Stomach (tissue), 9 donors: Measurements from ENCODE around the gene AKAP6. TPM values are rescaled to one million over a fixed set of nuclear protein-coding genes. Genes with fewer than 3 reads are reported as not detected.

Experiments
- DNase-seq, 2 donors: peaks; one replicate each; pipeline versions ENCODE4 v3.0.0 to v3.0.0-alpha.2; 2013 to 2019
- H3K27ac ChIP-seq, 5 donors: fragments of 200-600 bp in 4 of 5; sonication (generic) in 4 of 5; one replicate each; pipeline ENCODE4 v1.5.1; 2013 to 2019; ENCODE audit warnings: mild to moderate bottlenecking in 1 of 5, moderate library complexity in 1 of 5
- H3K27me3 ChIP-seq, 3 donors: fragments of 200-600 bp; sonication (generic); one replicate each; pipeline ENCODE4 v1.5.1; 2017 to 2019; ENCODE audit warnings: mixed run types in 1 of 3
- H3K36me3 ChIP-seq, 4 donors: fragments of 200-600 bp; sonication (generic); 1 replicate in 3 of 4; 2 replicates in 1 of 4; pipeline ENCODE4 v1.5.1; 2016 to 2019
- H3K4me1 ChIP-seq, 4 donors: fragments of 200-600 bp; sonication (generic); one replicate each; pipeline ENCODE4 v1.5.1; 2016 to 2019
- H3K4me3 ChIP-seq, 4 donors: fragments of 200-600 bp; sonication (generic) in 3 of 4; one replicate each; pipeline ENCODE4 v1.5.1; 2016 to 2019; ENCODE audit warnings: mild to moderate bottlenecking in 1 of 4
- H3K9me3 ChIP-seq, 4 donors: fragments of 200-600 bp; sonication (generic); one replicate each; pipeline ENCODE4 v1.5.1; 2016 to 2019
- EP300 ChIP-seq: sonication (generic); formaldehyde crosslinking; IDR thresholded peaks from one replicate; pipeline ENCODE4 v1.6.1; 2017; ENCODE audit warnings: antibody characterized with exemption
- POLR2A ChIP-seq, 4 donors: fragments of 450-650 bp; IDR thresholded peaks; one replicate each; pipeline ENCODE4 v1.6.1; 2016; ENCODE audit warnings: antibody characterized with exemption in 4 of 4, control low read depth in 2 of 4, mild to moderate bottlenecking in 1 of 4, moderate library complexity in 1 of 4
- POLR2AphosphoS5 ChIP-seq, 3 donors: sonication (generic); formaldehyde crosslinking; IDR thresholded peaks; one replicate each; pipeline ENCODE4 v1.6.1; 2016; ENCODE audit warnings: antibody characterized with exemption in 3 of 3
- WGBS, 5 donors: extraction: QIAGEN DNeasy Blood & Tissue Kit in 3 of 5; methylation state at CpG; one replicate each; pipeline versions ENCODE4 v1.1.5 to v1.1.7; 2013 to 2018; 5-methylcytosine and 5-hydroxymethylcytosine counted together
- intact Hi-C: fragments of 100-400 bp; cut with DNase I; formaldehyde crosslinking; loops from one replicate; pipeline ENCODE4 v1.15.1; 2023; ENCODE audit warnings: low total_unique reads
- polyA plus RNA-seq, 3 donors: library from polyadenylated mRNA; stranded (reverse); fragments of 200-250 nt; gene quantifications; one replicate each; pipeline ENCODE4 v1.2.3, GENCODE V29; 2013
- total RNA-seq, 5 donors: library from RNA; depleted of rRNA; stranded (reverse); fragments of >200 nt; gene quantifications; one replicate each; pipeline versions ENCODE4 v1.1.0 to v1.2.3, GENCODE V29; 2014 to 2016
- TF ChIP-seq, protein P1 (sequence below), 7 experiments: fragments of 450-650 bp in 4 of 7; fragments of 200-600 bp in 3 of 7; sonication (generic) in 3 of 7; IDR thresholded peaks; one replicate each; pipeline ENCODE4 v1.5.1; 2016 to 2019; ENCODE audit warnings: antibody characterized with exemption in 7 of 7, control low read depth in 2 of 7, mild to moderate bottlenecking in 1 of 7
- donor health status: healthy with polysubstance abuse.
- donor health status: Bipolar disorder and iron deficiency.
- donor health status: healthy.

AKAP6 gene
- total and polyA plus RNA-seq, 8 donors: 0.15 to 132 (median 3.3) TPM

DNA sequence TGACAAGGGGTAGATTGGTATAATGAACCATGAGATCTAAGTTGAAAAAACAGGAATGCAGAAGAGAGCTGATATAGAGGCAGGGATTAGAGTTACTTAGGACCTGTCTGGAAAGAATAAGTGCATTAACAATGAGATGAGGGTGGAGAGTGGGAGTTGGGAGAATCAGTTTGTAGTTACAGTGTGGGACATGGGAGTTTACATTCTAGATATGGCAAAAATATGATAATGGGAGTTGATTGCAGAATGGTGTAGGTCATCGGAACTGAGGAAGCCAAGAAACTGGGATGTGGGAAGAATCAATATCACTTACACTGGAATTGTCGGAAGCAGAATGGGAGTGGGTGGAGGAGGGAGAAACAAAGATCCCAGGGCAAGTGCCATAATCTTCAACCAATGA lies 308.5 kb downstream of the AKAP6 start:
- Histone ChIP-seq H3K36me3 (no peaks in the 10 kb centered on the region), H3K27ac (no peak overlapping the region), H3K27me3 (no peaks in the 10 kb centered on the region), H3K9me3 (no peaks in the 10 kb centered on the region), H3K4me1 (peaks cover 0 to 11% (median 0%) of the 10 kb centered on the region in 4 donors), H3K4me3 (no peak overlapping the region)
- DNase-seq: no peak
- intact Hi-C loops: no loop called here
- 88 to 94% (median 92%) methylated on average over 2 of the region's 2 CpGs for WGBS, 5 donors
- TF ChIP-seq, protein P1, sequence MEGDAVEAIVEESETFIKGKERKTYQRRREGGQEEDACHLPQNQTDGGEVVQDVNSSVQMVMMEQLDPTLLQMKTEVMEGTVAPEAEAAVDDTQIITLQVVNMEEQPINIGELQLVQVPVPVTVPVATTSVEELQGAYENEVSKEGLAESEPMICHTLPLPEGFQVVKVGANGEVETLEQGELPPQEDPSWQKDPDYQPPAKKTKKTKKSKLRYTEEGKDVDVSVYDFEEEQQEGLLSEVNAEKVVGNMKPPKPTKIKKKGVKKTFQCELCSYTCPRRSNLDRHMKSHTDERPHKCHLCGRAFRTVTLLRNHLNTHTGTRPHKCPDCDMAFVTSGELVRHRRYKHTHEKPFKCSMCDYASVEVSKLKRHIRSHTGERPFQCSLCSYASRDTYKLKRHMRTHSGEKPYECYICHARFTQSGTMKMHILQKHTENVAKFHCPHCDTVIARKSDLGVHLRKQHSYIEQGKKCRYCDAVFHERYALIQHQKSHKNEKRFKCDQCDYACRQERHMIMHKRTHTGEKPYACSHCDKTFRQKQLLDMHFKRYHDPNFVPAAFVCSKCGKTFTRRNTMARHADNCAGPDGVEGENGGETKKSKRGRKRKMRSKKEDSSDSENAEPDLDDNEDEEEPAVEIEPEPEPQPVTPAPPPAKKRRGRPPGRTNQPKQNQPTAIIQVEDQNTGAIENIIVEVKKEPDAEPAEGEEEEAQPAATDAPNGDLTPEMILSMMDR (IDR thresholded peaks at IDR 0.05): no peak
- TF ChIP-seq EP300 (no peak), POLR2A (IDR thresholded peaks at IDR 0.05) (no peak)

DNA sequence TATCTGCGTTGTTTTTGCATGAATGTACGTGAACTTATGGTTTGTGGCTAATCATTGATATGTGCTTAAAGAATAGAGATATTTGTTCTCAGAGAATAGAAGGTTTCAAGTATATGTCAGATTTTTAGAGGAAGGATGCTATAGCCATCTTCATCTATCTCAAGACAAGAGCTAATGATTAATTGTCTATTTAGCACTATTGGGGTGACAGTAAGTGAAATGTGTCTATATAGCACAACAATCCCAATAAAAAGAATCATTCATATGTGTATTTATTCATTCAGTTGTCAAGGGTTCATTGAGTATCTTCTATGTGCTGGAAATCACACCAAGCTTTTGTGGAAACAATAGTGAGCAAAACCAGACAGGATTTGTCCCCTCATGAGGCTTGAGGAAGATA lies 310.1 kb downstream of the AKAP6 start:
- Histone ChIP-seq H3K9me3 (no peaks in the 10 kb centered on the region), H3K4me1 (peaks cover 0 to 11% (median 0%) of the 10 kb centered on the region in 4 donors), H3K27ac (no peak overlapping the region), H3K36me3 (no peaks in the 10 kb centered on the region), H3K27me3 (no peaks in the 10 kb centered on the region), H3K4me3 (no peak overlapping the region)
- DNase-seq: no peak
- WGBS, 5 donors: 93 to 94% (median 94%) methylated on average over 2 of the region's 2 CpGs
- TF ChIP-seq, protein P1 (IDR thresholded peaks at IDR 0.05): no peak
- no peak for TF ChIP-seq POLR2AphosphoS5 (IDR thresholded peaks at IDR 0.05)
- TF ChIP-seq EP300: no peak
- no peak for TF ChIP-seq POLR2A (IDR thresholded peaks at IDR 0.05)
- intact Hi-C loops: no loop called here

DNA sequence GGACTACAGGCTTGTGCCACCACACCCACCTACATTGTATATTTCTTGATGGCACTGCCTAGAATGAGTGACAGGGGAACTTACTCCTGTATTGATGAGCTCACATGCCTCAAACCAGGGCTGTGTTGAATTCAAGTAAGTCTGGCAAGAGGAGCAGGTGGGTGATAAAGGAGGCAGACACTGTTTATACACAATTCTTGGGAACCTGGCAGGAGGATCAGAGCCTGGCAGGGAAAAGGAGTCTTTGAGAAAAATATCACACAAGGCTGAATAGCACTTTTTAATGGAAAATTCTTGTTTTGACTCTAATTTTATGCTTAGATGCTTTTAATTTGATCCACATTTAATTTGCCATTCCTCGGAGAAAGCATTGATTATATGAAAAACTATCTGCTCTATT lies 316.5 kb downstream of the AKAP6 start:
- TF ChIP-seq POLR2A (IDR thresholded peaks at IDR 0.05) (no peak), EP300 (no peak), POLR2AphosphoS5 (IDR thresholded peaks at IDR 0.05) (no peak)
- intact Hi-C loops: no loop called here
- H3K9me3 ChIP-seq: no peaks in the 10 kb centered on the region

DNA sequence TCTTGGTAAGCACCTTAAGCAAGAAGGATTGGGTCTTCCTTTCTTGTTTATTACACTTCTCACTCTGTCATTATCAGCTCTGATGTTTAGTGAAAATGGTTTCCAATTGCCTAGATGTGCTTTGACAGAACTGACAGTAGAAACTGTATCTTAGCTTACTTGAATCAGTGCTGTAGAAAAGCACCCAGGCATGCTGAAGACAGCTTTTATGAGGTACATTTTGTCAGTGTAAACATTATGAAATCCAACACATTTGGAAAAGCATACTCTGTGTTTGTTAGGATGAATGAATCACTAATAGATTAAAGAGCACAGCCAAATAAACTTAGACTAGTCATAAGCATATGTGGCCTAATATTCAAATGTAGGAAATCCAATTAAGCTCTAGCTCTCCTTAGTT lies 319.3 kb downstream of the AKAP6 start:
- DNase-seq: no peak
- no peaks in the 10 kb centered on the region for H3K9me3 ChIP-seq
- TF ChIP-seq EP300 (no peak), POLR2AphosphoS5 (IDR thresholded peaks at IDR 0.05) (peak in 1 of 3 donors; percentile 42)
- no peaks in the 10 kb centered on the region for H3K36me3 ChIP-seq
- intact Hi-C loops: no loop called here
- peaks cover 0 to 8% (median 0%) of the 10 kb centered on the region in 4 donors for H3K4me1 ChIP-seq
- H3K4me3 ChIP-seq: no peak overlapping the region
- H3K27me3 ChIP-seq: no peaks in the 10 kb centered on the region
- H3K27ac ChIP-seq: no peak overlapping the region

More for the DNA sequence above, 316.5 kb downstream of the AKAP6 start:
- no peaks in the 10 kb centered on the region for H3K36me3 ChIP-seq
- 92 to 98% (median 96%) methylated on average over 1 of the region's 1 CpG for WGBS, 5 donors
- H3K4me3 ChIP-seq: no peak overlapping the region
- H3K27me3 ChIP-seq: no peaks in the 10 kb centered on the region
- no peak for DNase-seq
- H3K4me1 ChIP-seq: peaks cover 0 to 8% (median 0%) of the 10 kb centered on the region in 4 donors
- H3K27ac ChIP-seq: no peak overlapping the region

DNA sequence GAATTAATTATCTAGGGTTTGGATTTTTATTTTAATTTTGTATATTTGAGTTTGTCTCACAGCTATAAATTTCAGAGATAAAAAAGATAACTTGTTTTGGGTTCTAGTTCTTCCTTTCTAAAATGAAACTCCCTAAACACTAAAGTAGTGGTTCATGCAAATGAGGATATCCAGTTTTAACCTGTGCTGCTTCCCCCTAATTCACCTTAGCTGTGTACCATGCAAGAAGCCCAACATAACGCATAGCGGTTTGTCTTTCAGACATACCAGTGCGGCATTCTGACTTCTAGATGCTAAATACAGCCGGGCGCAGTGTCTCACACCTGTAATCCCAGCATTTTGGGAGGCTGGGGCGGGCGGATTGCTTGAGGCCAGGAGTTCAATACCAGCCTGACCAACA lies 320.9 kb downstream of the AKAP6 start:
- H3K4me1 ChIP-seq: peaks cover 0 to 8% (median 0%) of the 10 kb centered on the region in 4 donors
- no peak for DNase-seq
- no peak overlapping the region for H3K4me3 ChIP-seq
- H3K27me3 ChIP-seq: no peaks in the 10 kb centered on the region
- WGBS, 5 donors: 89 to 98% (median 96%) methylated on average over 7 of the region's 7 CpGs
- no peaks in the 10 kb centered on the region for H3K9me3 ChIP-seq
- TF ChIP-seq POLR2A (IDR thresholded peaks at IDR 0.05) (no peak), EP300 (no peak)
- no peak overlapping the region for H3K27ac ChIP-seq
- intact Hi-C loops: no loop called here
- no peaks in the 10 kb centered on the region for H3K36me3 ChIP-seq

DNA sequence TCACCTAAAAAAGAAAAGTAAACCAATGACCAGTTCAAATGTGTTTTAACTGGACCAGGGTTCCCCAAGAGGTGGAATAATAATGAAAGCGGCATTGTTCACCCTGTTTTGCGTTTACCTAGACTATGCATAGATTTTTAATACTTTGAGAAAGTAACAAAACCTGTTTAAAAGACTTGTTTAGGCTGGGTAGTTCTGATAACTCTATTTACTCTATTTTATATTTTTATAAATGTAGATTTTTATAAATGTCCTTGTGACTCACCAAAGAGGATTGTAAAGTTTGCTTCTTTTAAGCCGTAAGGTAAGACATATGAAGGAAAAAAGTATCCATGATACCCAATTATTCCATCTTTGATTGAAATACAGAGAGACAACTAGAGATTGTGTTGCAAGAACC lies 321.6 kb downstream of the AKAP6 start:
- 58 to 83% (median 62%) methylated on average over 3 of the region's 3 CpGs for WGBS, 5 donors

More for the DNA sequence above, 321.6 kb downstream of the AKAP6 start:
- intact Hi-C loops: no loop called here
- Histone ChIP-seq H3K9me3 (no peaks in the 10 kb centered on the region), H3K27ac (no peak overlapping the region), H3K36me3 (no peaks in the 10 kb centered on the region), H3K4me1 (peaks cover 0 to 8% (median 0%) of the 10 kb centered on the region in 4 donors), H3K4me3 (no peak overlapping the region), H3K27me3 (no peaks in the 10 kb centered on the region)
- DNase-seq: no peak
- TF ChIP-seq POLR2A (IDR thresholded peaks at IDR 0.05): no peak
